Ascending aorta (tissue), 2 donors: ENCODE data around the gene MAP1LC3B2. TPM values are rescaled to one million over a fixed set of nuclear protein-coding genes. Genes with fewer than 3 reads are reported as not detected.

Experiments
- DNase-seq, 2 donors: peaks; one replicate each; pipeline ENCODE4 v3.0.0-alpha.2; 2019; ENCODE audit warnings: low spot score in 2 of 2
- H3K27ac ChIP-seq, 2 donors: fragments of 200-600 bp; sonication (generic); one replicate each; pipeline ENCODE4 v1.5.1; 2016 to 2017; ENCODE audit warnings: mild to moderate bottlenecking in 1 of 2
- H3K27me3 ChIP-seq: fragments of 200-600 bp; sonication (generic); one replicate; pipeline ENCODE4 v1.5.1; 2017
- H3K36me3 ChIP-seq, 2 donors: fragments of 200-600 bp; sonication (generic); one replicate each; pipeline ENCODE4 v1.5.1; 2016
- H3K4me1 ChIP-seq, 2 donors: fragments of 200-600 bp; sonication (generic); one replicate each; pipeline ENCODE4 v1.5.1; 2016 to 2017; ENCODE audit warnings: mild to moderate bottlenecking in 1 of 2
- H3K4me3 ChIP-seq, 2 donors: fragments of 200-600 bp; sonication (generic); one replicate each; pipeline ENCODE4 v1.5.1; 2016 to 2017; ENCODE audit warnings: mild to moderate bottlenecking in 1 of 2
- H3K9me3 ChIP-seq, 2 donors: fragments of 200-600 bp; sonication (generic); one replicate each; pipeline ENCODE4 v1.5.1; 2016
- intact Hi-C: fragments of 100-400 bp; cut with DNase I; formaldehyde crosslinking; loops from one replicate; pipeline ENCODE4 v1.15.1; 2023
- total RNA-seq: library from RNA; depleted of rRNA; stranded (reverse); fragments of >200 nt; gene quantifications from one replicate; pipeline ENCODE4 v1.1.0, GENCODE V29; 2016
- TF ChIP-seq, protein P1 (sequence below), 3 experiments: fragments of 200-600 bp in 2 of 3; fragments of 450-650 bp in 1 of 3; sonication (generic) in 2 of 3; IDR thresholded peaks; one replicate each; pipeline ENCODE4 v1.5.1; 2016 to 2019; ENCODE audit warnings: antibody characterized with exemption in 3 of 3, mild to moderate bottlenecking in 1 of 3, moderate library complexity in 1 of 3

MAP1LC3B2 gene
- total RNA-seq, 1 donor from 2014 or later: not detected

DNA sequence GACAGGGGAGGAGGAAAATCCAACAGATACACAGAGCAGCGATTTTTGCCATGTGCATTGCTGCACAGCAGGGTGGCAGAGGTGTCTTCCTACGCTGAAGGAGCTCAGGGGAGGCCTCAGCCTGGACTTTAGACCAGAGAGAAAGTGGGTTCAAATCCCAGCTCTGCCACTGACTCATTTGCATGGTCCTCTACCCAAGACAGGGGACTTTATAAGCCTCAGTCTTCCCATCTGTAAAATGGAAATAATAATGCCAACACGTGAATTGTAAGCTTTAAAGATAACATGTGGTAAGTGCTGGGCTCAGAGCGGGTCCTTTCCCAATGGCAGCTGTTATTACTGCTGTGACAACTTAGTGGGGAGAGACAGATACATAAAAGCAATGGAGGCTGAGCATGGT, 62.0 kb downstream of the MAP1LC3B2 start:
- intact Hi-C loops: no loop called here
- Histone ChIP-seq H3K36me3 (no peaks in the 10 kb centered on the region), H3K4me1 (no peaks in the 10 kb centered on the region), H3K9me3 (peaks cover 0 to 6% of the 10 kb centered on the region in 2 donors), H3K4me3 (no peak overlapping the region), H3K27me3 (no peaks in the 10 kb centered on the region), H3K27ac (no peak overlapping the region)
- no peak for DNase-seq
- TF ChIP-seq, protein P1, sequence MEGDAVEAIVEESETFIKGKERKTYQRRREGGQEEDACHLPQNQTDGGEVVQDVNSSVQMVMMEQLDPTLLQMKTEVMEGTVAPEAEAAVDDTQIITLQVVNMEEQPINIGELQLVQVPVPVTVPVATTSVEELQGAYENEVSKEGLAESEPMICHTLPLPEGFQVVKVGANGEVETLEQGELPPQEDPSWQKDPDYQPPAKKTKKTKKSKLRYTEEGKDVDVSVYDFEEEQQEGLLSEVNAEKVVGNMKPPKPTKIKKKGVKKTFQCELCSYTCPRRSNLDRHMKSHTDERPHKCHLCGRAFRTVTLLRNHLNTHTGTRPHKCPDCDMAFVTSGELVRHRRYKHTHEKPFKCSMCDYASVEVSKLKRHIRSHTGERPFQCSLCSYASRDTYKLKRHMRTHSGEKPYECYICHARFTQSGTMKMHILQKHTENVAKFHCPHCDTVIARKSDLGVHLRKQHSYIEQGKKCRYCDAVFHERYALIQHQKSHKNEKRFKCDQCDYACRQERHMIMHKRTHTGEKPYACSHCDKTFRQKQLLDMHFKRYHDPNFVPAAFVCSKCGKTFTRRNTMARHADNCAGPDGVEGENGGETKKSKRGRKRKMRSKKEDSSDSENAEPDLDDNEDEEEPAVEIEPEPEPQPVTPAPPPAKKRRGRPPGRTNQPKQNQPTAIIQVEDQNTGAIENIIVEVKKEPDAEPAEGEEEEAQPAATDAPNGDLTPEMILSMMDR (IDR thresholded peaks at IDR 0.05): no peak

DNA sequence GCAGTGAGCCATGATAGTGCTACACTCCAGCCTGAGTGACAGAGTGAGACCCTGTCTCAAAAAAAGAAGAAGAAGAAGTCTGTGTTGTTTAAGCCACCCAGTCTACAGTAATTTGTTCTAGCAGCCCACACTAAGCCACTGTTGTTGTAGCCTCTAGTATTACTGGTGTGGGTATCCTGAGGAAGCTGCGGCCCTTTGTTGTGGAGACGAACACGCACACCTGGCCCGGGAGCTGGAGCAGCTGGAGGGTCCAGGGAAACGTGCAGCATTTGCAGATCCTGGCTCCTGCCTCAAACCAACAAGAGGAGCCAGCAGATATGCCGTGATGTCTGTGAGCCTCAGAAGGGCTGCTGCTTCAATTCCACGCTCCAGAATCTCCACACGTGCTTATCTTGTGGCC, 65.3 kb downstream of the MAP1LC3B2 start:
- no peak for DNase-seq
- no peaks in the 10 kb centered on the region for H3K4me1 ChIP-seq
- no peaks in the 10 kb centered on the region for H3K27me3 ChIP-seq
- peaks cover 0 to 6% of the 10 kb centered on the region in 2 donors for H3K9me3 ChIP-seq
- H3K4me3 ChIP-seq: no peak overlapping the region
- intact Hi-C loops: no loop called here
- TF ChIP-seq, protein P1 (IDR thresholded peaks at IDR 0.05): no peak
- H3K27ac ChIP-seq: no peak overlapping the region
- H3K36me3 ChIP-seq: no peaks in the 10 kb centered on the region

DNA sequence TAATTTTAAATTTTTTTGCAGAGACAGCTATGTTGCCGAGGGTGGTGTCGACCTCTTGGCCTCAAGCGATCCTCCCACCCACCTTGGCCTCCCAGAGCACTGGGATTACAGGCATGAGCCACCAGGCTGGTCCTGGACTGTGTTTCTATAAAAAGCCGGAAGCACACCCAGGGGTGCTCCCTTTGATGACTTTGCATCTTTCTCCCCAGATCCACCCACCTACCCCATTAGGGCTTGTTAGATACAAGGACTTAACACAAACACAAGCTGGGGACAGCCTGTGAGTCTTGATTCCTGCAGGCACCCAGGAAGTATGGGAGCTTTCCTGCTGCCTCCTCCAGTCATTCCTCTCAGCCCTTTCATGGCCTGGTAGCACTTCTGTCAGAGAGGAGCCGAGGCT, 67.0 kb downstream of the MAP1LC3B2 start:
- Histone ChIP-seq H3K9me3 (peaks cover 0 to 6% of the 10 kb centered on the region in 2 donors), H3K27me3 (no peaks in the 10 kb centered on the region), H3K4me3 (no peak overlapping the region), H3K36me3 (no peaks in the 10 kb centered on the region), H3K4me1 (no peaks in the 10 kb centered on the region), H3K27ac (no peak overlapping the region)
- DNase-seq: no peak
- intact Hi-C loops: no loop called here
- TF ChIP-seq, protein P1 (IDR thresholded peaks at IDR 0.05): no peak

Other genes with a start within 250 kb of the MAP1LC3B2 start
- 16.0 TPM for gene SPRING1, start 178.7 kb downstream of the MAP1LC3B2 start, total RNA-seq
- gene RNFT2, start 178.9 kb downstream of the MAP1LC3B2 start, total RNA-seq: 0.21 TPM